AG09309 (cell line): Measurements from ENCODE around the gene SASH1.

Experiments used
- DNase-seq: peaks from one replicate; pipeline ENCODE4 v3.0.0-alpha.2; 2010; ENCODE audit warnings: low read depth
- H3K4me3 ChIP-seq: 2 replicates; pipeline ENCODE4 v1.5.1; 2011; ENCODE audit warnings: mild to moderate bottlenecking, low read depth, low read length, moderate library complexity; ENCODE audit not compliant: control insufficient read depth
- CTCF ChIP-seq: IDR thresholded peaks from 2 replicates; pipeline ENCODE4 v1.5.1; 2011; ENCODE audit warnings: mild to moderate bottlenecking, low read depth, low read length, inconsistent platforms; ENCODE audit not compliant: insufficient read depth, control insufficient read depth; ENCODE audit errors: missing control alignments

SASH1 gene

GRCh38 chr6:148324297-148324985, 18.2 kb upstream of the SASH1 start:
- no peak overlapping the region for H3K4me3 ChIP-seq
- TF ChIP-seq CTCF: no peak
- peak; percentile 81 for DNase-seq

GRCh38 chr6:148325316-148326068, 17.1 kb upstream of the SASH1 start:
- DNase-seq: no peak
- no peak for TF ChIP-seq CTCF
- no peak overlapping the region for H3K4me3 ChIP-seq

- H3K4me3 ChIP-seq: no peak overlapping the region
- no peak for TF ChIP-seq CTCF
- DNase-seq: no peak
These were observed 13.6 kb upstream of the SASH1 start for GRCh38 chr6:148328876-148329555.

- no peak for TF ChIP-seq CTCF
These were observed 12.8 kb upstream of the SASH1 start for GRCh38 chr6:148329596-148330381.

GRCh38 chr6:148332088-148332487, 10.6 kb upstream of the SASH1 start:
- H3K4me3 ChIP-seq: no peak overlapping the region
- no peak for TF ChIP-seq CTCF
- no peak for DNase-seq

More at GRCh38 chr6:148329596-148330381, 12.8 kb upstream of the SASH1 start:
- no peak overlapping the region for H3K4me3 ChIP-seq
- peak; percentile 96 for DNase-seq

GRCh38 chr6:148336901-148337300, 5.7 kb upstream of the SASH1 start:
- no peak for DNase-seq
- no peak overlapping the region for H3K4me3 ChIP-seq
- TF ChIP-seq CTCF: no peak
